Measurements from ENCODE around the gene PTCH2. TPM values are rescaled to one million over a fixed set of nuclear protein-coding genes. Genes with fewer than 3 reads are reported as not detected.

PTCH2 gene
- total RNA-seq, 1 experiment from 2014 or later: 1.1 TPM

DNA sequence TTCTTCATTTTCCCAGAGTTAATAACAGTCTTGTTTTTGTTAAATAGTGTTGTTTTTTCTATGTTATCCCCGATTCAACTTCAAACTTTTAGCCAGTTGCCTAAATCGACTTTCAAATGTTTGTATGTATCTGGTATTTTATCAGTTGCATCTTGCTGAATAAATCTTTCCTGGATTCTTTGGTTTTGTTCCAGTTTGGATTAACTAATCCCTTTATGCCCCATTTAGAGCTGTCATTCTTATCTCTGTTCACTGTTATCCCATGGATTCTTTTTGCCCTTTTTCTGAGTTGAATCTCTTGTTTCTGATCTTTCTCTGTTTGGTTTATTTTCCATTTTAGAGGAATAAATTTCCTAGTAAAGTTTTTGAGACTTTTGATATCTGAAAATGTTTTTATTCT, 31.1 kb upstream of the PTCH2 start:
- DNase-seq (ENCODE audit: low spot score) (no peak), ATAC-seq (no peak)
- peaks cover 38% of the 10 kb centered on the region for H3K36me3 Mint-ChIP-seq
- no peaks in the 10 kb centered on the region for H3K9me3 Mint-ChIP-seq
- TF ChIP-seq ZNF396 (CRISPR knock-in tag; IDR thresholded peaks at IDR 0.05; ENCODE audit: borderline replicate concordance): no peak
- H3K4me3 Mint-ChIP-seq: no peak overlapping the region
- H3K27ac Mint-ChIP-seq: no peak overlapping the region
- POLR2A ChIA-PET: no interaction called here
- H3K4me1 Mint-ChIP-seq: 0 out of 2 replicates have a peak, but pooled peaks cover 2% of the 10 kb centered on the region
- no peaks in the 10 kb centered on the region for H3K27me3 Mint-ChIP-seq (ENCODE audit: low read depth)
- CTCF ChIA-PET: no interaction called here

DNA sequence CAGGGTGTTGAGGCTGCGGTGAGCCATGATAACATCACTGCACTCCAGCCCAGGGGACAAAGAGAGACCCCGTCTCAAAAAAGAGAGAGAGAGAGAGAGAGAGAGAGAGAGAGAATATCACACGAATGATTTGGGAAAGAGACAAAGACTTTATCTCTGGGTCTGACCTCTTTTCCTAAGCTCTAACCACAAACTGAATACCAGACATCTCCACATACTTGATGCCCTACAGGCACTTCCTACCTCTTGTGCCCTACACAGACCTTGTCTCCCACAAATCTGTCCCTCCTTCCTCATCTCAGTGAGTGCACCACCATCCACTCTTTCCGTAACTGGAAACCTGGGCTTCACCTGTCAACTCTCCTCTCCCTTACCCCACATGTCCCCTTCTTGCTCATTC, 27.0 kb upstream of the PTCH2 start:
- DNase-seq (ENCODE audit: low spot score) (no peak), ATAC-seq (no peak)
- POLR2A ChIA-PET: no interaction called here
- no peak overlapping the region for H3K4me3 Mint-ChIP-seq
- H3K9me3 Mint-ChIP-seq: no peaks in the 10 kb centered on the region
- H3K27me3 Mint-ChIP-seq (ENCODE audit: low read depth): no peaks in the 10 kb centered on the region
- H3K4me1 Mint-ChIP-seq: no peaks in the 10 kb centered on the region
- peaks cover 24% of the 10 kb centered on the region for H3K36me3 Mint-ChIP-seq
- CTCF ChIA-PET: interaction anchor here (1.2 kb wide), 1 partner anchor 77 kb away, joined by 3 read pairs; no protein-coding TSS in a partner anchor
- TF ChIP-seq ZNF317 (CRISPR knock-in tag; IDR thresholded peaks at IDR 0.05; ENCODE audit: borderline replicate concordance, low read depth): no peak
- no peak overlapping the region for H3K27ac Mint-ChIP-seq

DNA sequence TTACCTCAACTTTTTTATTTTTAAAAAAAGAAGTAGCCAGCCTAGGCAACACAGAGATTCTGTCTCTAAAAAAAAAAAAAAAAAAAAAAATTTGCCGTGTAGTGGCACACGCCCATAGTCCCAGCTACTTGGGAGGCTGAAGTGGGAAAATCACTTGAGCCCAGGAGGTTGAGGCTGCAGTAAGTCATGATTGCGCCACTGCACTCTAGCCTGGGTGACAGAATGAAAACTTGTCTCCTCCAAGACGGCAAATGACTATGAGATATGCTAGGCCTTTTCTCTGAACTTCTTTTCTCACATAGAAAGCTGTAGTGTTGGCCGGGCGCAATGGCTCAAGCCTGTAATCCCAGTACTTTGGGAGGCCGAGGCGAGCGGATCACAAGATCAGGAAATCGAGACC, 24.7 kb upstream of the PTCH2 start:
- Mint-ChIP-seq H3K4me1 (no peaks in the 10 kb centered on the region), H3K9me3 (no peaks in the 10 kb centered on the region), H3K27me3 (ENCODE audit: low read depth) (no peaks in the 10 kb centered on the region), H3K4me3 (no peak overlapping the region), H3K36me3 (peaks cover 13% of the 10 kb centered on the region), H3K27ac (no peak overlapping the region)
- ATAC-seq (no peak), DNase-seq (ENCODE audit: low spot score) (no peak)
- POLR2A ChIA-PET: interaction anchor here (0.7 kb wide), 1 partner anchor 11 kb away, joined by 5 read pairs; no protein-coding TSS in a partner anchor
- TF ChIP-seq, protein P1, sequence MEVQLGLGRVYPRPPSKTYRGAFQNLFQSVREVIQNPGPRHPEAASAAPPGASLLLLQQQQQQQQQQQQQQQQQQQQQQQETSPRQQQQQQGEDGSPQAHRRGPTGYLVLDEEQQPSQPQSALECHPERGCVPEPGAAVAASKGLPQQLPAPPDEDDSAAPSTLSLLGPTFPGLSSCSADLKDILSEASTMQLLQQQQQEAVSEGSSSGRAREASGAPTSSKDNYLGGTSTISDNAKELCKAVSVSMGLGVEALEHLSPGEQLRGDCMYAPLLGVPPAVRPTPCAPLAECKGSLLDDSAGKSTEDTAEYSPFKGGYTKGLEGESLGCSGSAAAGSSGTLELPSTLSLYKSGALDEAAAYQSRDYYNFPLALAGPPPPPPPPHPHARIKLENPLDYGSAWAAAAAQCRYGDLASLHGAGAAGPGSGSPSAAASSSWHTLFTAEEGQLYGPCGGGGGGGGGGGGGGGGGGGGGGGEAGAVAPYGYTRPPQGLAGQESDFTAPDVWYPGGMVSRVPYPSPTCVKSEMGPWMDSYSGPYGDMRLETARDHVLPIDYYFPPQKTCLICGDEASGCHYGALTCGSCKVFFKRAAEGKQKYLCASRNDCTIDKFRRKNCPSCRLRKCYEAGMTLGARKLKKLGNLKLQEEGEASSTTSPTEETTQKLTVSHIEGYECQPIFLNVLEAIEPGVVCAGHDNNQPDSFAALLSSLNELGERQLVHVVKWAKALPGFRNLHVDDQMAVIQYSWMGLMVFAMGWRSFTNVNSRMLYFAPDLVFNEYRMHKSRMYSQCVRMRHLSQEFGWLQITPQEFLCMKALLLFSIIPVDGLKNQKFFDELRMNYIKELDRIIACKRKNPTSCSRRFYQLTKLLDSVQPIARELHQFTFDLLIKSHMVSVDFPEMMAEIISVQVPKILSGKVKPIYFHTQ (CRISPR knock-in tag; IDR thresholded peaks at IDR 0.05): no peak
- no peak for TF ChIP-seq TEAD1 (CRISPR knock-in tag; IDR thresholded peaks at IDR 0.05)
- TF ChIP-seq PRRX2 (CRISPR knock-in tag; IDR thresholded peaks at IDR 0.05): no peak
- TF ChIP-seq, protein P2, sequence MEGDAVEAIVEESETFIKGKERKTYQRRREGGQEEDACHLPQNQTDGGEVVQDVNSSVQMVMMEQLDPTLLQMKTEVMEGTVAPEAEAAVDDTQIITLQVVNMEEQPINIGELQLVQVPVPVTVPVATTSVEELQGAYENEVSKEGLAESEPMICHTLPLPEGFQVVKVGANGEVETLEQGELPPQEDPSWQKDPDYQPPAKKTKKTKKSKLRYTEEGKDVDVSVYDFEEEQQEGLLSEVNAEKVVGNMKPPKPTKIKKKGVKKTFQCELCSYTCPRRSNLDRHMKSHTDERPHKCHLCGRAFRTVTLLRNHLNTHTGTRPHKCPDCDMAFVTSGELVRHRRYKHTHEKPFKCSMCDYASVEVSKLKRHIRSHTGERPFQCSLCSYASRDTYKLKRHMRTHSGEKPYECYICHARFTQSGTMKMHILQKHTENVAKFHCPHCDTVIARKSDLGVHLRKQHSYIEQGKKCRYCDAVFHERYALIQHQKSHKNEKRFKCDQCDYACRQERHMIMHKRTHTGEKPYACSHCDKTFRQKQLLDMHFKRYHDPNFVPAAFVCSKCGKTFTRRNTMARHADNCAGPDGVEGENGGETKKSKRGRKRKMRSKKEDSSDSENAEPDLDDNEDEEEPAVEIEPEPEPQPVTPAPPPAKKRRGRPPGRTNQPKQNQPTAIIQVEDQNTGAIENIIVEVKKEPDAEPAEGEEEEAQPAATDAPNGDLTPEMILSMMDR (IDR thresholded peaks at IDR 0.05): no peak
- TF ChIP-seq, protein P3, sequence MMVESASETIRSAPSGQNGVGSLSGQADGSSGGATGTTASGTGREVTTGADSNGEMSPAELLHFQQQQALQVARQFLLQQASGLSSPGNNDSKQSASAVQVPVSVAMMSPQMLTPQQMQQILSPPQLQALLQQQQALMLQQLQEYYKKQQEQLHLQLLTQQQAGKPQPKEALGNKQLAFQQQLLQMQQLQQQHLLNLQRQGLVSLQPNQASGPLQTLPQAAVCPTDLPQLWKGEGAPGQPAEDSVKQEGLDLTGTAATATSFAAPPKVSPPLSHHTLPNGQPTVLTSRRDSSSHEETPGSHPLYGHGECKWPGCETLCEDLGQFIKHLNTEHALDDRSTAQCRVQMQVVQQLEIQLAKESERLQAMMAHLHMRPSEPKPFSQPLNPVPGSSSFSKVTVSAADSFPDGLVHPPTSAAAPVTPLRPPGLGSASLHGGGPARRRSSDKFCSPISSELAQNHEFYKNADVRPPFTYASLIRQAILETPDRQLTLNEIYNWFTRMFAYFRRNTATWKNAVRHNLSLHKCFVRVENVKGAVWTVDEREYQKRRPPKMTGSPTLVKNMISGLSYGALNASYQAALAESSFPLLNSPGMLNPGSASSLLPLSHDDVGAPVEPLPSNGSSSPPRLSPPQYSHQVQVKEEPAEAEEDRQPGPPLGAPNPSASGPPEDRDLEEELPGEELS (CRISPR knock-in tag; IDR thresholded peaks at IDR 0.05): no peak
- TF ChIP-seq, protein P4, sequence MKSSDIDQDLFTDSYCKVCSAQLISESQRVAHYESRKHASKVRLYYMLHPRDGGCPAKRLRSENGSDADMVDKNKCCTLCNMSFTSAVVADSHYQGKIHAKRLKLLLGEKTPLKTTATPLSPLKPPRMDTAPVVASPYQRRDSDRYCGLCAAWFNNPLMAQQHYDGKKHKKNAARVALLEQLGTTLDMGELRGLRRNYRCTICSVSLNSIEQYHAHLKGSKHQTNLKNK (CRISPR knock-in tag; IDR thresholded peaks at IDR 0.05): no peak
- TF ChIP-seq ZNF121 (CRISPR knock-in tag; IDR thresholded peaks at IDR 0.05): no peak
- TF ChIP-seq OVOL2 (CRISPR knock-in tag; IDR thresholded peaks at IDR 0.05; ENCODE audit: borderline replicate concordance): no peak
- no peak for TF ChIP-seq MYBL2 (CRISPR knock-in tag; IDR thresholded peaks at IDR 0.05)
- no peak for TF ChIP-seq TP53 (CRISPR knock-in tag; IDR thresholded peaks at IDR 0.05)
- TF ChIP-seq, protein P5, sequence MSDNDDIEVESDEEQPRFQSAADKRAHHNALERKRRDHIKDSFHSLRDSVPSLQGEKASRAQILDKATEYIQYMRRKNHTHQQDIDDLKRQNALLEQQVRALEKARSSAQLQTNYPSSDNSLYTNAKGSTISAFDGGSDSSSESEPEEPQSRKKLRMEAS (CRISPR knock-in tag; IDR thresholded peaks at IDR 0.05): no peak
- TF ChIP-seq, protein P6, sequence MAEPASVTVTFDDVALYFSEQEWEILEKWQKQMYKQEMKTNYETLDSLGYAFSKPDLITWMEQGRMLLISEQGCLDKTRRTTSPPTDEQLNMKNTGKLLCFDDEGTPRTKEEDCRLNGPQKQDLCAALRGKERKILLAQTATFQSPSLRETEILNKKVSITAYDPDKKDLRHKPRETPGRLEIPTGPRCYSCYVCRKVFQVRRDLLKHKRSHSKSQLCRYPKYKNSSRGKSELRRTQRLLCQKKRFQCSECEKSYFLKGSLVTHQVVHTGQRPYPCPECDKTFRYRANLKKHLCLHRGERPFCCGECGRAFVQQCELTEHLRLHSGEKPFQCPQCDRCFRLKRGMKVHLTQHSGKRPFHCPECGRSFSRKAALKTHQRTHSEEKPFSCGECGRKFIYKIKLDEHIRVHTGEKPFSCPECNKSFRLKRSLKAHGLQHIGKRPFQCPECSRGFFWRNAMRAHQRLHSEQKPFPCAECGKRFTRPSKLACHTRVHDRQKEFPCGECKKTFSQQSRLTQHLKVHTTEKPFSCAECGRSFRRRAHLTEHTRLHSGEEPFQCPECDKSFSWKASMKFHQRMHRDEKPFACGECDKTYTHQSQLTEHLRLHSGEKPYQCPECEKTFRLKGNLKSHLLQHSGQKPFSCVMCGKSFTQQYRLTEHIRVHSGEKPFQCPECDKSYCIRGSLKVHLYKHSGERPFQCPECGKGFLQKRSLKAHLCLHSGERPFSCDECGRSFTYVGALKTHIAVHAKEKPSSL (CRISPR knock-in tag; conservative IDR thresholded peaks at IDR 0.05): no peak
- TF ChIP-seq ETV6 (CRISPR knock-in tag; IDR thresholded peaks at IDR 0.05): no peak
- CTCF ChIA-PET: interaction anchor here (0.7 kb wide), 1 partner anchor 795 kb away, joined by 3 read pairs; no protein-coding TSS in a partner anchor

Data from WTC11 (cell line).